Fibroblast of lung (primary cell): ENCODE measurements around the gene ALG2. TPM values are rescaled to one million over a fixed set of nuclear protein-coding genes. Genes with fewer than 3 reads are reported as not detected.

ENCODE experiments used
- DNase-seq, 2 donors: peaks; one replicate each; pipeline versions ENCODE4 v3.0.0 to v3.0.0-alpha.2; 2010; ENCODE audit warnings: low read depth in 2 of 2
- H2AFZ ChIP-seq: 2 replicates; pipeline ENCODE4 v1.5.1; 2012; ENCODE audit warnings: low read length, control low read depth, inconsistent platforms
- H3K27ac ChIP-seq: 2 replicates; pipeline ENCODE4 v1.5.1; 2011; ENCODE audit warnings: low read length, control low read depth; ENCODE audit not compliant: insufficient read depth
- H3K27me3 ChIP-seq: 2 replicates; pipeline ENCODE4 v1.5.1; 2011; ENCODE audit warnings: mild to moderate bottlenecking, low read length; ENCODE audit not compliant: control insufficient read depth, insufficient read depth
- H3K36me3 ChIP-seq: 2 replicates; pipeline ENCODE4 v1.5.1; 2011; ENCODE audit warnings: low read length; ENCODE audit not compliant: control insufficient read depth, insufficient read depth
- H3K4me1 ChIP-seq: 2 replicates; pipeline ENCODE4 v1.5.1; 2011; ENCODE audit warnings: low read length; ENCODE audit not compliant: control insufficient read depth, insufficient read depth; ENCODE audit errors: extremely low read depth
- H3K4me2 ChIP-seq: 2 replicates; pipeline ENCODE4 v1.5.1; 2011; ENCODE audit warnings: low read length, control low read depth; ENCODE audit not compliant: insufficient read depth; ENCODE audit errors: extremely low read depth
- H3K4me3 ChIP-seq, 4 experiments: fragments of 200-600 bp in 1 of 4; sonication (generic) in 1 of 4; replicated peaks in 1 of 4; 2 replicates each; pipeline ENCODE4 v1.5.1; 2011 to 2016; ENCODE audit warnings: low read length in 4 of 4, low read depth in 3 of 4, mild to moderate bottlenecking in 3 of 4, control low read depth in 2 of 4, inconsistent platforms in 1 of 4, mixed read lengths in 1 of 4; ENCODE audit not compliant: insufficient read depth in 1 of 4; ENCODE audit errors: control extremely low read depth in 1 of 4
- H3K79me2 ChIP-seq: 2 replicates; pipeline ENCODE4 v1.5.1; 2012; ENCODE audit warnings: mild to moderate bottlenecking, low read length, inconsistent platforms; ENCODE audit not compliant: control insufficient read depth, insufficient read depth
- H3K9ac ChIP-seq: 2 replicates; pipeline ENCODE4 v1.5.1; 2011; ENCODE audit warnings: mild to moderate bottlenecking, low read length, control low read depth; ENCODE audit not compliant: insufficient read depth
- H3K9me3 ChIP-seq: 2 replicates; pipeline ENCODE4 v1.5.1; 2012; ENCODE audit warnings: low read depth, low read length; ENCODE audit not compliant: control insufficient read depth, insufficient read depth
- H4K20me1 ChIP-seq: 2 replicates; pipeline ENCODE4 v1.5.1; 2011; ENCODE audit warnings: low read length; ENCODE audit not compliant: control insufficient read depth, insufficient read depth; ENCODE audit errors: extremely low read depth
- EZH2 ChIP-seq: IDR thresholded peaks from 2 replicates; pipeline ENCODE4 v1.5.1; 2012; ENCODE audit warnings: low read length, control low read depth, mild to moderate bottlenecking; ENCODE audit errors: missing control alignments
- polyA plus RNA-seq, 2 donors: library from polyadenylated mRNA; depleted of rRNA in 1 of 2; stranded (reverse) in 1 of 2; unstranded in 1 of 2; fragments of >200 nt; gene quantifications; 2 replicates each; pipeline ENCODE4 v1.2.1, GENCODE V29; 2011 to 2012; ENCODE audit warnings: missing spikeins in 1 of 2
- total RNA-seq: library from RNA; depleted of rRNA; stranded (reverse); fragments of >200 nt; gene quantifications from 2 replicates; pipeline ENCODE4 v1.2.1, GENCODE V29; 2014
- TF ChIP-seq, protein P1 (sequence below), 2 donors: IDR thresholded peaks in 1 of 2; conservative IDR thresholded peaks in 1 of 2; 1 replicate in 1 of 2; 2 replicates in 1 of 2; pipeline ENCODE4 v1.5.1; 2011 to 2012; ENCODE audit warnings: low read length in 2 of 2, control low read depth in 1 of 2, inconsistent platforms in 1 of 2, low read depth in 1 of 2, mild to moderate bottlenecking in 1 of 2

Gene ALG2
- total and polyA plus RNA-seq, 2 donors (not counting 1 experiment from before 2014, with no cell fraction given), result 37.8 to 62.2 TPM

GRCh38 chr9:99167694-99168093, 54.0 kb downstream of the ALG2 start:
- H3K9ac ChIP-seq, result no peak overlapping the region
- H3K4me3 ChIP-seq, result no peak overlapping the region
- H2AFZ ChIP-seq, result no peak overlapping the region
- no peak overlapping the region for H3K27ac ChIP-seq
- H4K20me1 ChIP-seq, result no peaks in the 10 kb centered on the region
- no peak for DNase-seq
- no peak overlapping the region for H3K4me2 ChIP-seq
- H3K9me3 ChIP-seq, result no peaks in the 10 kb centered on the region
- H3K27me3 ChIP-seq, result peaks cover 8% of the 10 kb centered on the region
- H3K79me2 ChIP-seq, result no peaks in the 10 kb centered on the region
- no peaks in the 10 kb centered on the region for H3K4me1 ChIP-seq
- H3K36me3 ChIP-seq, result no peaks in the 10 kb centered on the region
- no peak for TF ChIP-seq EZH2
- TF ChIP-seq, protein P1, sequence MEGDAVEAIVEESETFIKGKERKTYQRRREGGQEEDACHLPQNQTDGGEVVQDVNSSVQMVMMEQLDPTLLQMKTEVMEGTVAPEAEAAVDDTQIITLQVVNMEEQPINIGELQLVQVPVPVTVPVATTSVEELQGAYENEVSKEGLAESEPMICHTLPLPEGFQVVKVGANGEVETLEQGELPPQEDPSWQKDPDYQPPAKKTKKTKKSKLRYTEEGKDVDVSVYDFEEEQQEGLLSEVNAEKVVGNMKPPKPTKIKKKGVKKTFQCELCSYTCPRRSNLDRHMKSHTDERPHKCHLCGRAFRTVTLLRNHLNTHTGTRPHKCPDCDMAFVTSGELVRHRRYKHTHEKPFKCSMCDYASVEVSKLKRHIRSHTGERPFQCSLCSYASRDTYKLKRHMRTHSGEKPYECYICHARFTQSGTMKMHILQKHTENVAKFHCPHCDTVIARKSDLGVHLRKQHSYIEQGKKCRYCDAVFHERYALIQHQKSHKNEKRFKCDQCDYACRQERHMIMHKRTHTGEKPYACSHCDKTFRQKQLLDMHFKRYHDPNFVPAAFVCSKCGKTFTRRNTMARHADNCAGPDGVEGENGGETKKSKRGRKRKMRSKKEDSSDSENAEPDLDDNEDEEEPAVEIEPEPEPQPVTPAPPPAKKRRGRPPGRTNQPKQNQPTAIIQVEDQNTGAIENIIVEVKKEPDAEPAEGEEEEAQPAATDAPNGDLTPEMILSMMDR (conservative IDR thresholded peaks at IDR 0.05 in 1 of 2, IDR thresholded peaks at IDR 0.05 in 1 of 2; ENCODE audit: low read depth in 1 of 2, low read length in 2 of 2), result no peak

DNA sequence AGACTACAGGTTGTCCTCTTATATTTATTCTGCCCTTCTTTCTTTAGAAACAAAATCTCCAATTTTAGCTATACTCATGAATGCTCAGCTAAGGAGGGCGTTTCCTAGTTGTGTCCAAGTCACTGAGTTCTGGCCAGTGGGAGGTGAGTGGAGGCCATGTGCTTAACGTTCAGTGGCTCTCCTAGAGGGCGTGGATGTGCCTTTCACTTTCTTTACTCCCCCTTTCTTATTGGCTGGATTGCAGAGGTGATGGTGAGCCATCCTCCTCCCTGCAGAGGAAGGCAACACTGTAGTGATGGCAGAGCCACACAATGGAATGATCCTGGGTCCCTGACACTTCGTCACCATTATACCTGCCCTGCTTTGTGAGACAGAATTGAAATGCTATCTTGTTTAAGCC, 54.6 kb downstream of the ALG2 start:
- peaks cover 8% of the 10 kb centered on the region for H3K27me3 ChIP-seq
- H4K20me1 ChIP-seq, result no peaks in the 10 kb centered on the region
- no peaks in the 10 kb centered on the region for H3K9me3 ChIP-seq
- H3K79me2 ChIP-seq, result no peaks in the 10 kb centered on the region
- no peak overlapping the region for H3K27ac ChIP-seq
- H3K36me3 ChIP-seq, result no peaks in the 10 kb centered on the region
- H3K4me3 ChIP-seq, result no peak overlapping the region
- no peak overlapping the region for H3K9ac ChIP-seq
- H3K4me2 ChIP-seq, result no peak overlapping the region
- no peaks in the 10 kb centered on the region for H3K4me1 ChIP-seq
- no peak for DNase-seq
- no peak overlapping the region for H2AFZ ChIP-seq
- no peak for TF ChIP-seq EZH2
- TF ChIP-seq, protein P1 (conservative IDR thresholded peaks at IDR 0.05 in 1 of 2, IDR thresholded peaks at IDR 0.05 in 1 of 2; ENCODE audit: low read depth in 1 of 2, low read length in 2 of 2), result no peak

Other genes with a start within 250 kb of the ALG2 start
- gene TGFBR1, start 116.8 kb downstream of the ALG2 start, total RNA-seq, result 63.9 and 79.1 TPM in 2 replicates
- 30.4 and 78.5 TPM in 2 replicates for gene TGFBR1, start 116.8 kb downstream of the ALG2 start, polyA plus RNA-seq
- 58.8 and 66.0 TPM in 2 replicates for gene SEC61B, start 340 bp upstream of the ALG2 start, total RNA-seq
- gene SEC61B, start 340 bp upstream of the ALG2 start, polyA plus RNA-seq, result 213 TPM in 2 replicates